Muscle layer of colon (tissue), 2 donors: ENCODE data around the gene TMEM82.
"Not testable (repeated sequence)": the region's sequence is repeated elsewhere in the genome, so short reads cannot be mapped to it uniquely, and the experiment has no call there.

Source experiments
- H3K27ac ChIP-seq: one replicate; pipeline ENCODE4 v1.7.0; 2013; ENCODE audit warnings: low read depth, mild to moderate bottlenecking, low read length, moderate library complexity
- H3K27me3 ChIP-seq, 2 donors: one replicate each; pipeline ENCODE4 v1.7.0; 2013; ENCODE audit warnings: low read length in 2 of 2, mild to moderate bottlenecking in 2 of 2; ENCODE audit not compliant: insufficient read depth in 2 of 2, control insufficient read depth in 1 of 2
- H3K36me3 ChIP-seq: one replicate; pipeline ENCODE4 v1.7.0; 2013; ENCODE audit warnings: mild to moderate bottlenecking, low read length; ENCODE audit not compliant: insufficient read depth
- H3K4me1 ChIP-seq: one replicate; pipeline ENCODE4 v1.7.0; 2013; ENCODE audit warnings: mild to moderate bottlenecking, low read length; ENCODE audit not compliant: insufficient read depth
- H3K4me3 ChIP-seq, 2 donors: one replicate each; pipeline ENCODE4 v1.7.0; 2013; ENCODE audit warnings: low read length in 2 of 2, low read depth in 1 of 2, mild to moderate bottlenecking in 1 of 2, moderate library complexity in 1 of 2
- H3K9ac ChIP-seq: one replicate; pipeline ENCODE4 v1.7.0; 2013; ENCODE audit warnings: low read length
- H3K9me3 ChIP-seq: one replicate; pipeline ENCODE4 v1.7.0; 2013; ENCODE audit warnings: mild to moderate bottlenecking, low read length
- donor health status: abdominal sarcoma.
- donor health status: Adenocarcinoma of cecum.

TMEM82 gene

GRCh38 chr1:15742339-15742801, at the start of gene TMEM82:
TSS of gene TMEM82 (plus strand) at chr1:15742499. CDS start at chr1:15742560, 61 bp downstream.
- H3K27ac ChIP-seq, result no peak within 1 kb of the TSS
- no peak within 1 kb of the TSS for H3K4me3 ChIP-seq
- peaks cover 5% of the 10 kb centered on the region for H3K4me1 ChIP-seq
- no peaks in the 10 kb centered on the region for H3K36me3 ChIP-seq
- no peak within 1 kb of the TSS for H3K9ac ChIP-seq
- no peaks in the 10 kb centered on the region for H3K9me3 ChIP-seq
- no peaks in the 10 kb centered on the region for H3K27me3 ChIP-seq

DNA sequence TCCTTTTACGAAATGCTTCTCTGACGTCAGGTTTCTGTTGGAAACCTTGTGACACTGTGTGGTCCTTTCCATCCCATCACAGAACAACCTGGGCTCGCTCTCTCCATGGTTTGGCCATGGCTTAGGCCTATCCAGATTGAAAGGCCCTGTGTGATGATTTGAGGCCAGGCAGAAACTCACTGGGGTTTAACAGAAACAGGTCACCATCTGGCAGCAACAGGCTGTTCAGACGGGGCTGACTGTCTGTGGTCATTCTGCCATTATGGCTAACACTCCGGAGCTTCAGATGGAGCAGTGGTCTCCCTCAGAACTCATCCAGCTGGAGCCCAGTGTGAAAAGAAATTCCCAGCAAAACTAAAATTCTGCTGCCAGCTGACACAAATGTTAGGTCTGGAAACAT, 48.9 kb upstream of the TMEM82 start:
- no peak overlapping the region for H3K9ac ChIP-seq
- no peak overlapping the region for H3K27ac ChIP-seq
- H3K4me1 ChIP-seq, result peaks cover 26% of the 10 kb centered on the region
- no peak overlapping the region for H3K4me3 ChIP-seq
- no peaks in the 10 kb centered on the region for H3K36me3 ChIP-seq
- no peaks in the 10 kb centered on the region for H3K27me3 ChIP-seq
- H3K9me3 ChIP-seq, result no peaks in the 10 kb centered on the region

- no peak overlapping the region for H3K27ac ChIP-seq
- no peak overlapping the region for H3K4me3 ChIP-seq
- H3K36me3 ChIP-seq, result no peaks in the 10 kb centered on the region
- no peaks in the 10 kb centered on the region for H3K9me3 ChIP-seq
- no peaks in the 10 kb centered on the region for H3K27me3 ChIP-seq
- no peak overlapping the region for H3K9ac ChIP-seq
- peaks cover 25% of the 10 kb centered on the region for H3K4me1 ChIP-seq
These were observed 45.3 kb upstream of the TMEM82 start for GRCh38 chr1:15696956-15697521.

DNA sequence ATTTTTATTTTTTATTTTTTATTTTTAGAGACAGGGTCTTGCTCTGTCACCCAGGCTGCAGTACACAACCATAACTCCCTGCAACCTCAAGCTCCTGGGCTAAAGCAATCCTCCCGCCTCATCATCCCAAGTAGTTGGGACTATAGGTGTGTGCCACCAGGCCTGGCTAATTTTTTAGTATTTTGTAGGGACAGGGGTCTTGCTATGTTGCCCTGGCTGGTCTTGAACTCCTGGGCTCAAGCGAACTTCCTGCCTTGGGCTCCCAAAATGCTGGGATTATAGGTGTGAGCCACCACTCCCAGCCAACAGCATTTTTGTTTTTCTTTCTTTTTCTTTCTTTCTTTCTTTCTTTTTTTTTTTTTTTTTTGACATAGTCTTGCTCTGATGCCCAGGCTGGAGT, 44.1 kb upstream of the TMEM82 start:
- no peaks in the 10 kb centered on the region for H3K36me3 ChIP-seq
- no peaks in the 10 kb centered on the region for H3K9me3 ChIP-seq
- H3K27me3 ChIP-seq, result no peaks in the 10 kb centered on the region
- H3K27ac ChIP-seq, result no peak overlapping the region
- H3K4me1 ChIP-seq, result peaks cover 29% of the 10 kb centered on the region
- H3K4me3 ChIP-seq, result no peak overlapping the region
- no peak overlapping the region for H3K9ac ChIP-seq

DNA sequence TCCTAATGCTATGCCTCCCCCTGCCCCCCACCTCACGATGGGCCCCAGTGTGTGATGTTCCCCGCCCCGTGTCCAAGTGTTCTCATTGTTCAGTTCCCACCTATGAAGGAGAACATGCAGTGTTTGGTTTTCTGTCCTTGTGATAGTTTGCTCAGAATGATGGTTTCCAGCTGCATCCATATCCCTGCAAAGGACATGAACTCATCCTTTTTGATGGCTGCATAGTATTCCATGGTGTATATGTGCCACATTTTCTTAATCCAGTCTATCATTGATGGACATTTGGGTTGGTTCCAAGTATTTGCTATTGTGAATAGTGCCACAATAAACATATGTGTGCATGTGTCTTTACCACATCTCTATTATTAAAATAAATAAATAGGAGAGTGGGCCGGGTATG, 43.0 kb upstream of the TMEM82 start:
- H3K9ac ChIP-seq, H3K27ac ChIP-seq, H3K4me3 ChIP-seq, H3K9me3 ChIP-seq, H3K27me3 ChIP-seq, H3K36me3 ChIP-seq: not testable (repeated sequence)
- peaks cover 36% of the 10 kb centered on the region for H3K4me1 ChIP-seq

GRCh38 chr1:15700508-15700907, 41.8 kb upstream of the TMEM82 start:
- peaks cover 40% of the 10 kb centered on the region for H3K4me1 ChIP-seq
- no peaks in the 10 kb centered on the region for H3K36me3 ChIP-seq
- H3K4me3 ChIP-seq, result no peak overlapping the region
- H3K9ac ChIP-seq, result no peak overlapping the region
- no peak overlapping the region for H3K27ac ChIP-seq
- H3K9me3 ChIP-seq, result no peaks in the 10 kb centered on the region
- no peaks in the 10 kb centered on the region for H3K27me3 ChIP-seq

GRCh38 chr1:15701784-15702183, 40.5 kb upstream of the TMEM82 start:
- Histone ChIP-seq H3K4me1 (peaks cover 40% of the 10 kb centered on the region), H3K9me3 (no peaks in the 10 kb centered on the region), H3K9ac (no peak overlapping the region), H3K27me3 (no peaks in the 10 kb centered on the region), H3K4me3 (no peak overlapping the region), H3K27ac (peak overlapping the region; percentile 74), H3K36me3 (no peaks in the 10 kb centered on the region)

GRCh38 chr1:15702722-15703550, 39.4 kb upstream of the TMEM82 start:
- Histone ChIP-seq H3K4me1 (peaks cover 46% of the 10 kb centered on the region), H3K36me3 (no peaks in the 10 kb centered on the region), H3K4me3 (peak overlapping the region in 1 of 2 donors; percentile 33), H3K9me3 (no peaks in the 10 kb centered on the region), H3K27me3 (no peaks in the 10 kb centered on the region), H3K27ac (peak overlapping the region; percentile 74), H3K9ac (peak overlapping the region; percentile 46)

DNA sequence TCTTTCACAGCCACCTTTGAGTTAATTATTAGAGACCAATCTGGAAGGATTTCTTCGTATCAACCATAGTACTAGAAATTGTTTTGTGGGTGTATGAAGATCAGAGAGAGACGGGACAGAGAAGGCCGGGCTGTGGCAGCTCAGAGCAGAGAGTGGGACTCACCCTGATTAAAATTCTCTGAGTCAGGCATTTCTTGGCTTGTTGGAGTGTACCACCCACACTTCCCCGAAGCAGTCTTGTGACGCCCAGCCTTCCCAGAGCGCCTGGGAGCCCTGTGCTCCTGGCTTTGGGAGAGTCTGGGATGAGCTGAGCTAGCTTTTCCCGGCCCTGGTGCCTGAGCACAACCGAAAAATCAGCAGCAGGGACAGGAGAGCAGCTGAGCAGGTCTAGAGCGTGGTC, 38.7 kb upstream of the TMEM82 start:
- peak overlapping the region; percentile 46 for H3K9ac ChIP-seq
- H3K36me3 ChIP-seq, result no peaks in the 10 kb centered on the region
- peak overlapping the region in 1 of 2 donors; percentile 34 for H3K4me3 ChIP-seq
- peak overlapping the region; percentile 74 for H3K27ac ChIP-seq
- no peaks in the 10 kb centered on the region for H3K9me3 ChIP-seq
- H3K4me1 ChIP-seq, result peaks cover 47% of the 10 kb centered on the region
- no peaks in the 10 kb centered on the region for H3K27me3 ChIP-seq

DNA sequence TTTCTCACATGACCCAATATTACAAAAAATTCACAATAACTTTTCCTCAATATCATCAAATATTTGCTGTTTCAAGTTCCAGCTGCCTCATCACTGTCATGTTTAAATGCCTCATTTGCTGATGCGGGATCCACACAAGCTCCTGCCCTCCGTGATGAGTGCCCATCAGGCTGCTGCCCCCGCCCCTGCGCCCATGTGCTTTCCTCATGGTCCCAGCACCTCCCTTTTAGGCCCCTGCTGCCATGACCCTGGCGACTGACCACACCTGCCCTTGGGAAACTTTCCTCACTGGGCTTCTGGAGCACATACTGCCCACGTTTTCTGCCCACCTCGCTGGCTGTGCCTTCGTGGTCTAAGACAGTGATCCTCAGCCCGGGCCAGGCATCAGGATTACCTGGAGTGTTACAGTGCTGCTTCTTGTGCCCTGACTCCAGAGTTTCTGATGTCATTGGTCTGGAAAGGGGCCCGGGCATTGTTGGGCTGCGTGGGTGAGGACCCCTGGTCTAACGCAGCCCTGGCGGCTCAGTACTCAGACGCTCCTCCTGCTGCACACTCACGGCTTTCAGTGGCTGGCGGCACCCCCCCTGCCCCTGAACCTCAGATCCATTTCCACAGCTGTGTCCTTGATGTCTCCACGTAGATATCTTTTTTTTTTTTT, 37.6 kb upstream of the TMEM82 start:
- Histone ChIP-seq H3K27ac (peak overlapping the region; percentile 74), H3K36me3 (no peaks in the 10 kb centered on the region), H3K9ac (peak overlapping the region; percentile 46), H3K9me3 (no peaks in the 10 kb centered on the region), H3K4me3 (no peak overlapping the region), H3K27me3 (no peaks in the 10 kb centered on the region), H3K4me1 (peaks cover 55% of the 10 kb centered on the region)

- Histone ChIP-seq H3K36me3 (no peaks in the 10 kb centered on the region), H3K4me3 (no peak overlapping the region), H3K9me3 (no peaks in the 10 kb centered on the region), H3K27me3 (no peaks in the 10 kb centered on the region), H3K9ac (no peak overlapping the region), H3K4me1 (peaks cover 51% of the 10 kb centered on the region), H3K27ac (peak overlapping the region; percentile 17)
These were observed 37.1 kb upstream of the TMEM82 start for GRCh38 chr1:15705184-15705566.
